Dermis blood vessel endothelial cell (primary cell): ENCODE data around the gene PLA2G3. TPM values are rescaled to one million over a fixed set of nuclear protein-coding genes. Genes with fewer than 3 reads are reported as not detected.
"Not testable (repeated sequence)": the region's sequence is repeated elsewhere in the genome, so short reads cannot be mapped to it uniquely, and the experiment has no call there.

Experiments
- DNase-seq: peaks from one replicate; pipeline ENCODE4 v3.0.0; 2010
- total RNA-seq: library from RNA; depleted of rRNA; stranded (reverse); fragments of >200 nt; gene quantifications from 2 replicates; pipeline ENCODE4 v1.2.3, GENCODE V29; 2014

Gene PLA2G3
- total RNA-seq, 1 donor from 2014 or later, result not detected

DNA sequence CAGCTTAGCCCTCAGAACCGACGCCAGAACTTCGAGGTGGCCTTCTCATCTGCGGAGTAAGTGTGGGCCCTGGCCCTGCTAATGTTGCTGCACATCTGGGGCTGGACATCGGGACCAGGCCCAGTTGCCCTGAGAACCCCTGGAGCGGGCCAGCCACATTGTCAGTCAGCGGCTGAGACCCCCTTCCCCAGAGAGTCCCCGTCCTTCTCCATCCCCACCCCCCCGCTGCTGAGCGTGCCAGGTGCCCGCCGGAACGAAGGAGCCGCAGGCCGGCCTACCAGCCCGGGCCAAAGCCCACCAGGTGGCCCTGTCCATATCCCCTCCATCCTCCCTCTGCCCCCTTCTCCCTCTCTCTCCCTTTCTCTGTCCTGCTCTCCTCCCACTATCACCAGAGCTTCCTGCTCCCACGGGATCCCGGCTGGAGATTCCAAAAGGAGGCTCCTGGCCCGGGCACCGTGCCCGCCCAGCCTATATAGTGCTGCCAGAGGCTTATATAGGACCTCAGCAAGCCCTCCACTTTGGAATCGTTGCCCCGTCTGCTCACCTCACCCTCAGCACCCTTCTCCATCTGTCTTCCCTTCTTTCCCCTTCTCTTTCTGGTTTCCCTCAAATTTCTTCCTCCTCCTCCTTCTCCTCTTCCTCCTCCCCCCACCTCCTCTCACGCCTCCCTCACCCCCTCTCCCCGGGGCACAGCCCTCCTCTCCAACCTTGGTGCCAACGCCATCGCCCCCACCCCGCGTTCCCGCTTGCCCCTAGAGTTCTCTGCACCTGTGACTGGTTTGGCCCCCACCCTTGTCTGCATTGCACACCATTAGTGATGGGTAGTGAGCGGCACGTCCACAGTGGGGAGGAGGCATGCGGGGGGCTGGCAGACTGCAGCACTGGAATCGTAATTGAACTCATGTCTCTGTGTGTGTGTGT lies 40.2 kb downstream of the PLA2G3 start:
- no peak for DNase-seq

DNA sequence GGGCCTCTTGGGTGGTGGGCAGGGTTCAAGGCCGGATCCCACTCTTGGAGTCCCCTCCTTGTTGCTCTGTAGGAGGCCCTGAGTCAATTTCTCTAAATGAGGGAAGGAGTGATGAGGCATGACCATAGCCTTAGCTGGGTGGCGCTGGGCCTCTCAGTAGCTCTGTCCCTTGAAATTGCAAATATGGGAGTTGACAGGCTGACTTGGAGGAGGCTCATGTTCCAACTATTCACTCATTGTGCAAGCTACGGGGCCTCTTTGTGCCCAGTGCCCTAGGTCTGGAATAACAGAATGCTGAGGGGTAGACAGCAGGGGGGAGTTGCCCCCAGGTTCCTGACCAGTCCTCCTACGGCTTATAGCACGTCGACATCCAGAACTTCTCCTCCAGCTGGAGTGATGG lies 40.9 kb downstream of the PLA2G3 start:
- no peak for DNase-seq

DNA sequence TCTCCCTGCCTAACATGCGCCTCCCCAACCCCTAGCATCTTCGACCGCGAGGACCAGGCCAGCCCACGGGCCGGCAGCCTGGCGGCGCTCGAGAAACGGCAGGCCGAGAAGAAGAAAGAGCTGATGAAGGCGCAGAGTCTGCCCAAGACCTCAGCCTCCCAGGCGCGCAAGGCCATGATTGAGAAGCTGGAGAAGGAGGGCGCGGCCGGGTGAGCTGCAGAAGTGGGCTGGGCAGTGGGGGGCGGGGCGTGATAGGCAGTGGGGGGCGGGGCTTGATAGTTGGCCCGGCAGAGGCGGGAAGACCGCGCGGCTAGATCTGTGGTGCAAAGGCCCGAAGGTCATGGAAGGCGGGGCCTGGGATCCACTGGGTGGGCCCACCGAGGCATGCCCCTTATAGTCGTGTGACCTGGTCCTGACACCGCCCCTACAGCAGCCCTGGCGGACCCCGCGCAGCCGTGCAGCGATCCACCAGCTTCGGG lies 41.6 kb downstream of the PLA2G3 start:
- no peak for DNase-seq

- DNase-seq, result no peak
Observed at GRCh38 chr22:31097941-31098631, 42.2 kb downstream of the PLA2G3 start.

DNA sequence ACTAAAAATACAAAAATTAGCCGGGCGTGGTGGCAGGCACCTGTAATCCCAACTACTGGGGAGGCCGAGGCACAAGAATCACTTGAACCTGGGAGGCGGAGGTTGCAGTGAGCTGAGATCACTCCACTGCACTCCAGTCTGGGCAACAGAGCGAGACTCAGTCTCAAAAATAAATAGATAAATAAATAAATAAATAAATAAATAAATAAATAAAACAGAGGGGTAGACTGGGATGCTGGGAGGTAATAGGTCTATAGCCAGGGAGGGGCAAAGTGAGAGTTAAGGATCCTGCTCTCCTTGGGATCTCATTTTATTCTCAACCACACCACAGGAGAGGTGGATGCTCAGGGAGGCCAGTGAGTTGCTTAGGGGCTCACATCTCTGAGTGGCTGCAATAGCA lies 42.8 kb downstream of the PLA2G3 start:
- not testable (repeated sequence) for DNase-seq

DNA sequence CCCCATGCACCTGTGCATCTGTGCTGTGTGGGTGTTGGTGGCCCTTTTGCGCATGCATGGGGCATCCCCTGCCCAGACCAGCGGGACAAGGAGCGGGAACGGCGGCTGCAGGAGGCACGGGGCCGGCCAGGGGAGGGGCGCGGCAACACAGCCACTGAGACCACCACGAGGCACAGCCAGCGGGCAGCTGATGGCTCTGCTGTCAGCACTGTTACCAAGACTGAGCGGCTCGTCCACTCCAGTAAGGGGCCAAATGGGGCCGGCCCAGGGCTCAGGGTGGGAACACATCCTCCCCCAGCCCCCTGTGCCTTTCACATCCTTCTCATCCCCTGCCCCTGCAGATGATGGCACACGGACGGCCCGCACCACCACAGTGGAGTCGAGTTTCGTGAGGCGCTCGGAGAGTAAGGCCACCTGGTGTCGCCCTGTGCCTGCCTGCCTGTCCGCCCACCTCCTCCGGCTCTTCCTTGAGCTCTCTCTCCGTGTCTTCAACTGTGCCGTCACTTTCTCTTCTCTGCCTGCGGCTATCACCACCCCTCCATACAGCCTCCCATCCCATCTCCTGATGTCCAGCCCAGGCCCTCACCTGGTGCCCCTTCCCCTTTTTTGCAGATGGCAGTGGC lies 43.5 kb downstream of the PLA2G3 start:
- DNase-seq, result no peak

- DNase-seq, result no peak
Observed at GRCh38 chr22:31095637-31096249, 44.6 kb downstream of the PLA2G3 start.

GRCh38 chr22:31094741-31095140 lies 45.6 kb downstream of the PLA2G3 start:
- DNase-seq, result no peak

DNA sequence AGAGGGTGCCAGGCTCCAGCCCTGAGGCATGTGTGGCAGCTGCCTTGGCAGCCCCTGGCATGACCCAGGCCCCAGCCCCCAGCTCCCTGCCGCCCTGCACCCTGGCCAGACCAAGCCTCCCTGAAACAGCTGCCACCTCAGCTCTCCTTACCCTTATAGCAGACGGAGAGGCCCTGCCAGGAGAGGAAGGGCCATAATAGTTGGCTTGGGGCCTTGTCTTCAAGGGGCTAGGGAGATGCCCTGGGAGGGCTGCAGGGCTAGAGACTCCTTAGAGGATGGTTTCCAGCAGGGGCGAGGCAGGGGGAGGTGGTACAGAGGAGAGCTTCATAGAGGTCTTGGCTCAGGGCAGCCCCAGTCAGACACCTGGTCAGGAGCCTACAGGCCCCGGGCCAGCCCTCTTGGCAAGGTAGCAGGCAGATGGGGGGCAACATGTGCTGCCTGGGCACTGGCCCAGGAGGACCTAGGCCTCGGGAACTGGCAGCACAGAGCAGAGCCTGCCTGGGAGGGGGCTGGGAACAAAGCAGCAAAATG lies 46.2 kb downstream of the PLA2G3 start:
- DNase-seq, result no peak

DNA sequence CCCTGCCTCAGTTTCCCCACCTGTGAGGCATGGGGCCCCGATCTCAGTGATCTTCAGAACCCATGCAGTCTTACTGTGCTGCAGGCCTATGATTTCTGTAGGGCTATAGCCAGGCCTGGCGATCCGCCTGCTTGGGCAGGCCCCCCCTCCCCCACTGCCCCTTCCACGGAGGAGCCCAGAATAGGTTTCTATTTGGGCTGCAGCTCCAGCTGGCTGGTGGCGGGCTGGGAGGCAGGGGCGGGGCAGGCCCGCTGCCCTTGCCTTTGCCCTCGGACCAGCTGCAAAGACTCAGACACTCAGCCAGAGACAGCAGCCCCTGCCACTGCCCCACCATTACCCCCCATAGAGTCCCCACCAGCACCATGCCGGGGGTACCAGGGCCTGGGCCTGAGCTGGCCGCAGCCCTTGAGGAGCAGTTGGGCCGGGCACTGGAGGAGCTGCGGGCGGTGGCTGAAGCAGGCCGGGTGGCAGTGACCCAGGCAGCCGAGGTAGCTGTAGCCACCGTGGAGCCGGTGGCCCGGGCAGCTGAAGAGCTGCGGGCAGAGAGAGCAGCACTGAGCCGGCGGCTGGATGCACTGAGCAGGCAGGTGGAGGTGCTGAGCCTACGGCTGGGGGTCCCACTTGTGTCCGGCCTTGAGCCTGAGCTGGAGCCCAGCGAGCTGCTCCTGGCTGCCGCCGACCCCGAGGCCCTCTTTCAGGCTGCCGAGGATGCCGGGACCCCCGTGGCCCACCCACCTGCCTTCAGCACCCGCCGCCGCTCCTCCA lies 47.0 kb downstream of the PLA2G3 start:
- DNase-seq, result no peak

GRCh38 chr22:31092161-31092560 lies 48.1 kb downstream of the PLA2G3 start:
- no peak for DNase-seq

GRCh38 chr22:31091106-31091975 lies 49.0 kb downstream of the PLA2G3 start:
- no peak for DNase-seq

GRCh38 chr22:31090217-31091085 lies 49.9 kb downstream of the PLA2G3 start:
- DNase-seq, result no peak

DNA sequence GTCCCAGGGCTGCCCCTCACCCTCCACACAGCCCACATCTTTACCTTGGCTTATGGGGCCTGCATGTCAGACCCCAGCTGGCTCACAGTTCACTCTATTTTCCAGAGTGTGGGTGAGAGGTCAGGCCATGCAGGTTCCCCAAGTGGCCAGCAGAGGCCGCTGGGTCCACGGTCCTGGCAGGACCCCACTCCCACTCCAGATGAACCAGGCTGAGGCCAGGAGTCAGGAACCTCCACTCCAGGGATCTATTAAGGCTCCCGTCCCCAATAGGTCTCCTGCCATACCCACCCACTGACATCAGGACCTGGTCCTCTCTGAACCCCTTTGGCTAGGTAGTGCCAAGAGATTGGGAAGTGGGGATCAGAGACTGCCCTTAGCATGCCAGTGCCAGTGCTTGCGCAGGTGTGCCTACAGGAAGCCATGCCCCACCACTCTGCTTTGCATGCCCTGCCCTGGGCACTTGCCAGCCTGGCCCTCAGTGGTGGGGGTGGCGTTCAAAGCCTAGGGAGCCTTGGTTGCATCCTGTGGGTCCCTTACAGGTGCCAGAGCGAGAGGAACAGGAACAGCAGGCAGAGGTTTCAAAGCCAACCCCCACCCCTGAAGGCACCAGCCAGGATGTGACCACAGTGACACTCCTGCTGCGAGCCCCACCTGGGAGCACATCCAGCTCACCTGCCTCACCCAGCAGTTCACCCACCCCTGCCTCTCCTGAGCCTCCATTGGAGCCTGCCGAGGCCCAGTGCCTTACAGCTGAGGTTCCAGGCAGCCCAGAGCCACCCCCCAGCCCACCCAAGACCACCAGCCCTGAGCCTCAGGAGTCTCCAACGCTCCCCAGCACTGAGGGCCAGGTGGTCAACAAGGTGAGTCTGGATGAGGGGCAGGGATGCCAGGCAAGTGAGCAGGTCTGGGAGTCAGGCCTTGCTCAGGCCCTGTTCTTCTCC lies 50.9 kb downstream of the PLA2G3 start:
- peak; percentile 66 for DNase-seq

- DNase-seq, result no peak
Observed at GRCh38 chr22:31088233-31088986, 51.9 kb downstream of the PLA2G3 start.

- DNase-seq, result no peak
Observed at GRCh38 chr22:31087744-31088215, 52.5 kb downstream of the PLA2G3 start.

DNA sequence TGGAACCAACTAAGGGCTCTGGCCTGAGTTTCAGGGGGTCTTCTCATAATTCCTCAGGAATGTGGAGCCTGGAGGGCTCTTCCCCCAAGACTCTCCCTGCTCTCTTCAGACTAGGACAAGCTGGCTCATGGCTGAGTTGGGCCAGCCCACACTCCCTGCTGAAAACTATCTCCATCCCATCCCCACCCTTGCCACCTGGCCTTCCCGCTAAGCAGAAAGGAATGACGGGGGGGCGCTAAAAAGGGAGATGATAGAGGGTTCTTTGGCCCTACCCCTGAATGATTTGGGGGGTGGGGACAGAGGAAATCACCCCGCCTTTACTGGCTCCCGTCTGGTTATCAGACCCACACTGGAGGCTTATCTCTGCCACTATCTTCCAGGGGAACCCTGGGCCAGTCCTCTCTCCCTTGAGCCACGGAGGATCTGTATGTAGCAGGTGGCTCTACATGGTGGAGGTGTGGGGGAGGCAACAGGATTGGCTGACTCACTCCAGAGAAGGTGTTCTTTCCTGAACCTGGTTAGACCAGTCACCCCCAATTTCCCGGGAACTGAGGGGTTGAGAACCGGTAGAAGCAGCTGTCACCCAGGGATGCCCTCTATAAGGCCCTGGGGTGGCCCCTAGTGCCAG lies 53.5 kb downstream of the PLA2G3 start:
- no peak for DNase-seq
